SJSA1 (cell line): ENCODE data around the gene LMOD3. TPM values are rescaled to one million over a fixed set of nuclear protein-coding genes. Genes with fewer than 3 reads are reported as not detected.
A peak's percentile ranks its signal among the peaks of the same experiment; 100 is the strongest.

Experiments
- DNase-seq, 2 experiments: peaks; one replicate each; pipeline ENCODE4 v3.0.0-alpha.2; 2015 to 2020; ENCODE audit warnings: low spot score in 2 of 2, low read depth in 1 of 2
- H3K27ac ChIP-seq: fragments of 250-450 bp; sonication (Bioruptor Pico); 2 replicates; pipeline ENCODE4 v1.5.1; 2020; ENCODE audit warnings: mild to moderate bottlenecking, moderate library complexity
- H3K27me3 ChIP-seq: fragments of 250-450 bp; sonication (Bioruptor Pico); replicated peaks from 2 replicates; pipeline ENCODE4 v1.5.1; 2020; ENCODE audit warnings: mild to moderate bottlenecking, moderate library complexity
- H3K36me3 ChIP-seq: fragments of 250-450 bp; sonication (Bioruptor Pico); 2 replicates; pipeline ENCODE4 v1.5.1; 2020; ENCODE audit warnings: mild to moderate bottlenecking
- H3K4me1 ChIP-seq: fragments of 250-450 bp; sonication (Bioruptor Pico); replicated peaks from 2 replicates; pipeline ENCODE4 v1.6.1; 2021; ENCODE audit warnings: mild to moderate bottlenecking
- H3K4me3 ChIP-seq: fragments of 250-450 bp; sonication (Bioruptor Pico); 2 replicates; pipeline ENCODE4 v1.5.1; 2020; ENCODE audit warnings: mild to moderate bottlenecking
- H3K9me3 ChIP-seq: fragments of 250-450 bp; sonication (Bioruptor Pico); replicated peaks from 2 replicates; pipeline ENCODE4 v1.5.1; 2020; ENCODE audit warnings: mild to moderate bottlenecking
- total RNA-seq: library from RNA; depleted of rRNA; stranded (reverse); fragments of >200 nt; shearing (Covaris generic); gene quantifications from 2 replicates; pipeline ENCODE4 v1.2.3, GENCODE V29; 2014

LMOD3 gene
- total RNA-seq, 1 experiment from 2014 or later: not detected

- Histone ChIP-seq H3K4me3 (no peak overlapping the region), H3K27me3 (no peaks in the 10 kb centered on the region), H3K4me1 (peaks cover 4% of the 10 kb centered on the region; the same call in 1 of the 2 replicates), H3K9me3 (no peaks in the 10 kb centered on the region), H3K27ac (no peak overlapping the region), H3K36me3 (no peaks in the 10 kb centered on the region)
- DNase-seq: no peak
Observed at GRCh38 chr3:69116897-69117296, 5.5 kb downstream of the LMOD3 start.

GRCh38 chr3:69116162-69116561 is 6.2 kb downstream of the LMOD3 start:
- Histone ChIP-seq H3K4me1 (peaks cover 4% of the 10 kb centered on the region; the same call in 1 of the 2 replicates), H3K27ac (no peak overlapping the region), H3K27me3 (no peaks in the 10 kb centered on the region), H3K9me3 (no peaks in the 10 kb centered on the region), H3K36me3 (no peaks in the 10 kb centered on the region), H3K4me3 (no peak overlapping the region)
- DNase-seq: no peak

GRCh38 chr3:69115731-69116130 is 6.7 kb downstream of the LMOD3 start:
- peaks cover 4% of the 10 kb centered on the region; the same call in 1 of the 2 replicates for H3K4me1 ChIP-seq
- no peaks in the 10 kb centered on the region for H3K9me3 ChIP-seq
- H3K36me3 ChIP-seq: no peaks in the 10 kb centered on the region
- no peak overlapping the region for H3K4me3 ChIP-seq
- no peak overlapping the region for H3K27ac ChIP-seq
- DNase-seq: peak in 1 of 2 experiments; percentile 11
- no peaks in the 10 kb centered on the region for H3K27me3 ChIP-seq

- Histone ChIP-seq H3K27ac (no peak overlapping the region), H3K4me1 (peaks cover 4% of the 10 kb centered on the region; the same call in 1 of the 2 replicates)
- DNase-seq: no peak
Observed at GRCh38 chr3:69113536-69113935, 8.9 kb downstream of the LMOD3 start.

GRCh38 chr3:69110941-69111546 is 11.4 kb downstream of the LMOD3 start:
- H3K27me3 ChIP-seq: no peaks in the 10 kb centered on the region
- peaks cover 4% of the 10 kb centered on the region; the same call in 1 of the 2 replicates for H3K4me1 ChIP-seq
- no peak overlapping the region for H3K27ac ChIP-seq
- H3K36me3 ChIP-seq: 0 out of 2 replicates have a peak, but pooled peaks cover 3% of the 10 kb centered on the region
- no peak overlapping the region for H3K4me3 ChIP-seq
- no peaks in the 10 kb centered on the region for H3K9me3 ChIP-seq
- no peak for DNase-seq

More at GRCh38 chr3:69113536-69113935, 8.9 kb downstream of the LMOD3 start:
- H3K27me3 ChIP-seq: no peaks in the 10 kb centered on the region
- H3K9me3 ChIP-seq: no peaks in the 10 kb centered on the region
- H3K4me3 ChIP-seq: no peak overlapping the region
- no peaks in the 10 kb centered on the region for H3K36me3 ChIP-seq

- peaks cover 19% of the 10 kb centered on the region for H3K36me3 ChIP-seq
- H3K4me3 ChIP-seq: no peak overlapping the region
- H3K9me3 ChIP-seq: no peaks in the 10 kb centered on the region
- DNase-seq: no peak
- no peaks in the 10 kb centered on the region for H3K27me3 ChIP-seq
- H3K4me1 ChIP-seq: no peaks in the 10 kb centered on the region
- H3K27ac ChIP-seq: no peak overlapping the region
Observed at GRCh38 chr3:69108811-69109210, 13.6 kb downstream of the LMOD3 start.

- Histone ChIP-seq H3K36me3 (peaks cover 28% of the 10 kb centered on the region), H3K27ac (no peak overlapping the region), H3K4me1 (no peaks in the 10 kb centered on the region), H3K9me3 (no peaks in the 10 kb centered on the region), H3K4me3 (no peak overlapping the region), H3K27me3 (no peaks in the 10 kb centered on the region)
- no peak for DNase-seq
Observed at GRCh38 chr3:69107841-69108240, 14.6 kb downstream of the LMOD3 start.

- peaks cover 37% of the 10 kb centered on the region for H3K36me3 ChIP-seq
- DNase-seq: no peak
- H3K27ac ChIP-seq: no peak overlapping the region
- no peaks in the 10 kb centered on the region for H3K27me3 ChIP-seq
- no peak overlapping the region for H3K4me3 ChIP-seq
- no peaks in the 10 kb centered on the region for H3K4me1 ChIP-seq
- H3K9me3 ChIP-seq: no peaks in the 10 kb centered on the region
Observed at GRCh38 chr3:69105320-69105719, 17.1 kb downstream of the LMOD3 start.

GRCh38 chr3:69104586-69104985 is 17.8 kb downstream of the LMOD3 start:
- DNase-seq: no peak

GRCh38 chr3:69103123-69103522 is 19.3 kb downstream of the LMOD3 start:
- no peak for DNase-seq
- Histone ChIP-seq H3K27me3 (no peaks in the 10 kb centered on the region), H3K4me1 (no peaks in the 10 kb centered on the region)

More at GRCh38 chr3:69104586-69104985, 17.8 kb downstream of the LMOD3 start:
- Histone ChIP-seq H3K4me3 (no peak overlapping the region), H3K27ac (no peak overlapping the region), H3K4me1 (no peaks in the 10 kb centered on the region), H3K9me3 (no peaks in the 10 kb centered on the region), H3K36me3 (peaks cover 40% of the 10 kb centered on the region), H3K27me3 (no peaks in the 10 kb centered on the region)

GRCh38 chr3:69102384-69102783 is 20.0 kb downstream of the LMOD3 start:
- Histone ChIP-seq H3K36me3 (peaks cover 40% of the 10 kb centered on the region), H3K27ac (no peak overlapping the region), H3K9me3 (no peaks in the 10 kb centered on the region), H3K27me3 (no peaks in the 10 kb centered on the region), H3K4me3 (no peak overlapping the region), H3K4me1 (no peaks in the 10 kb centered on the region)
- no peak for DNase-seq

More at GRCh38 chr3:69103123-69103522, 19.3 kb downstream of the LMOD3 start:
- no peak overlapping the region for H3K27ac ChIP-seq
- no peak overlapping the region for H3K4me3 ChIP-seq
- peaks cover 40% of the 10 kb centered on the region for H3K36me3 ChIP-seq
- no peaks in the 10 kb centered on the region for H3K9me3 ChIP-seq

GRCh38 chr3:69099576-69099975 is 22.8 kb downstream of the LMOD3 start:
- Histone ChIP-seq H3K9me3 (no peaks in the 10 kb centered on the region), H3K27ac (no peak overlapping the region), H3K27me3 (no peaks in the 10 kb centered on the region), H3K4me1 (peaks cover 15% of the 10 kb centered on the region), H3K4me3 (no peak overlapping the region), H3K36me3 (peaks cover 30% of the 10 kb centered on the region)
- DNase-seq: no peak

- peaks cover 15% of the 10 kb centered on the region for H3K36me3 ChIP-seq
- no peaks in the 10 kb centered on the region for H3K27me3 ChIP-seq
- no peak overlapping the region for H3K27ac ChIP-seq
- no peak overlapping the region for H3K4me3 ChIP-seq
- H3K9me3 ChIP-seq: no peaks in the 10 kb centered on the region
- peaks cover 36% of the 10 kb centered on the region for H3K4me1 ChIP-seq
- DNase-seq: no peak
Observed at GRCh38 chr3:69097407-69098086, 24.8 kb downstream of the LMOD3 start.

- no peaks in the 10 kb centered on the region for H3K9me3 ChIP-seq
- no peak for DNase-seq
- no peaks in the 10 kb centered on the region for H3K27me3 ChIP-seq
- H3K27ac ChIP-seq: peak overlapping the region; percentile 4; the same call in 1 of the 2 replicates
- no peak overlapping the region for H3K4me3 ChIP-seq
- H3K4me1 ChIP-seq: peaks cover 48% of the 10 kb centered on the region
- peaks cover 7% of the 10 kb centered on the region; the same call in 1 of the 2 replicates for H3K36me3 ChIP-seq
Observed at GRCh38 chr3:69096299-69096698, 26.1 kb downstream of the LMOD3 start.
